NCI-H69 (cell line): ENCODE data around the gene UBAC2.
"Not testable (repeated sequence)": the region's sequence is repeated elsewhere in the genome, so short reads cannot be mapped to it uniquely, and the experiment has no call there.

Experiments used
- DNase-seq: peaks from one replicate; lab custom pipeline; 2025; lab: John Stamatoyannopoulos, UW

UBAC2 gene

GRCh38 chr13:99249178-99249577, 48.5 kb downstream of the UBAC2 start:
- not testable (repeated sequence) for DNase-seq

- not testable (repeated sequence) for DNase-seq
These were observed 49.0 kb downstream of the UBAC2 start for GRCh38 chr13:99249606-99250005.

DNA sequence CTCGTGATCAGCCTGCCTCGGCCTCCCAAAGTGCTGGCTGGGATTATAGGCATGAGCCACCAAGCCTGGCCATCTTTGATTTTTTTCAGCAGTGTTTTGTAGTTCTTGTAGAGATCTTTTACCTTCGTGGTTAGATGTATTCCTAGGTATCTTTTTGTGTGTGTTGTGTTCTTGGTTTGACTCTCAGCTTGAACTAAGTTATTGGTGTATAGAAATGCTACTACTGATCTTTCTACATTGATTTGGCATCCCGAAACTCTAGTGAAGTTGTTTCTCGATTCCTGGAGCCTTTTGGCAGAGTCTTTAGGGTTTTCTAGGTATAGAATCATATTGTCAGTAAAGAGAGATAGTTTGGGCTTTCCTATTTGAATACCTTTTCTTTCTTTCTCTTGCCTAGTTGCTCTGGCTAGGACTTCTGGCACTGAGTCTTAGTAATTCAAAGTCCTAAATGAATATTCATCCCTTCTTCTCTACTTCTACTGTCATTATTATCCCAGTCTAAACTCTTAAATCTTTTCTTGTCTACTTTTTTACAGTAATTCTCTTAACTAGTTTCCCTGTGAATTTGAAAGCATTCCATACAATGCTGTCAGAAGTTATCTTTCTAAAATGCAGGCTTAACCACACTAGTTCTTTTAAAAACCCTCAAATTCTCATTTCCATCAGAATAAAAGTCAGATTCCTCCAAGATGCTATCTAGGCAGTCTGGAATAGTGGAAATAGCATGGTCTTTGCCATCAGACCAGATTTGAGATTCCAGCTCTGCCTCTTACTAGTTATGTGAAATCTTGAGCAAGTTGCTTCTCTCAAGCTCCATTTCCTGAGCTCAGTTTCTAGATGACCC, 50.5 kb downstream of the UBAC2 start:
- DNase-seq: no peak

DNA sequence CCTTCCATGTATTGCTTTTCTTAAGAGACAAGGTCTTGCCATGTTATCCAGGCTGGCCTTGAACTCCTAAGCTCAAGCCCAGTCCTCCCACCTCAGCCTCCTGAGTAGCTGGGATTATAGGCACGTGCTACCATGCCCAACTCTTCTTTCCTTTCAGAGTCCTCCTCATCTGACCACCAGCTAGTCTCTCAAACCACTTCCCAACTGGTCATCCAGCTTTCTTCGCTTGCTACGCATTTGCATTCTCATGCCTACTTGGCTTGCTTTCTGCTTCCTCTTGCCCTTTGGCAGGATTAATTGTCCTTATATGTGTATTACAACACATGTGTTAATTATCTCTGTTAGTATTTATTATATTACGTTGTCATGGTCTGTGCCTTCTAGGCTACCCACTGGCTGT, 51.3 kb downstream of the UBAC2 start:
- no peak for DNase-seq

GRCh38 chr13:99254830-99255229, 54.2 kb downstream of the UBAC2 start:
- peak; percentile 22 for DNase-seq

GRCh38 chr13:99255271-99255670, 54.6 kb downstream of the UBAC2 start:
- DNase-seq: no peak

DNA sequence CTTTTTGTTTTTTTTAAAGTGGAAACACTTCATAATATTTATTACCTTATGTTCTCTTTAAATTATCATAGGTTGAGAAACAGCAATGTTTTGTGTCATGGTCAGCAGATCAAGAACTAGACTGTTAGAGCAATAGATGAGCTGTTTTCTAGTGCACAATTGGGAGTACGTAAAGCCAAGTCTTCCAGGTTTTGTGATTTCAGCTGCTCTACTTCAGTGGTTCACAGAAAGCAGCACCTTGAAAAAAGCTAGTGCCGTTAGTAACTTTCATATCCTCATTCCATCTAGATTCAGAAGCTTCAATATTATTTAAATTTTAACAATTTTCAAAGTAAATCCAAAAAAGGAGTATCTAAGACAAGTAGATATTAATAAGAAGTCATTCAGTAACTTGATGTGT, 55.6 kb downstream of the UBAC2 start:
- DNase-seq: no peak

GRCh38 chr13:99256709-99257108, 56.1 kb downstream of the UBAC2 start:
- DNase-seq: no peak

DNA sequence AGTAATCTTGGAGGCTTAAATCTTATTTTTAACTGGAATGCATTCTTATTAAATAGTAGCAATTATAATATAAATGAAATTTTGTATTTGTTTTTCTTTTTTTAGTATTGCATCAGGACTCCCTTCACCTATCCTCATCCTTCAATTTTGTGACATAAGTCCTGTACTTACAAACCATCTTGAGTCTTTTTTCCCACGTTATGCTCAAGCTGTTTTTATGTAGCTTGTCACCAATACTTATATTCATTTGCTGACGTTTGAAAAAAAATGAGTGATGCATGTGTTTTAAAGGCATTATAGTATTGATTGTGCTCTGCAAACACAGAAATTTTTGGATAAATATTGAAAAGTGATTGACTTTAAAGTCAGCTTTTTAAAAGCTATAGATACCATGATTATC, 56.6 kb downstream of the UBAC2 start:
- no peak for DNase-seq

GRCh38 chr13:99258210-99258860, 57.7 kb downstream of the UBAC2 start, which contains the start of gene GPR18:
TSS of gene GPR18 (minus strand) at chr13:99258379. CDS start at chr13:99255872, 2,507 bp downstream.
- no peak for DNase-seq

DNA sequence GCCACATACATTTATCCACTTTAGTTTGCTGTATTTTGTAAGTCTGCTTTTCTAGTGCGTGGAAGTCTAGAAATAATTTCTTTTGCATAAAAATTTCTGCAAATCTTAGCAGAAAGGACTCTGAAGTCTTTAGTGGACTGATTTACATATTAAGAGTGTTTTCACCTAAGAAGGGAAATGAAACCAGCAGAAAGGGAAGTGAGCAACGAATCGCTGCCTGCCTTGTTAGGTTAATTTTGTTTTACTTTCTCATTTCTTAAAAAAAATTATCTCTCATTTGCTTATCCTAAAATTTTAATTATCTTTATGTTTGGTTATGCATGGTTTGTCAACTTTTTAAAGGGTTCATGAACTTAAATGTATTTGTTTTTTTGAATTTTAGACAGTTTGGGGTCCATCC, 58.3 kb downstream of the UBAC2 start:
- DNase-seq: no peak

DNA sequence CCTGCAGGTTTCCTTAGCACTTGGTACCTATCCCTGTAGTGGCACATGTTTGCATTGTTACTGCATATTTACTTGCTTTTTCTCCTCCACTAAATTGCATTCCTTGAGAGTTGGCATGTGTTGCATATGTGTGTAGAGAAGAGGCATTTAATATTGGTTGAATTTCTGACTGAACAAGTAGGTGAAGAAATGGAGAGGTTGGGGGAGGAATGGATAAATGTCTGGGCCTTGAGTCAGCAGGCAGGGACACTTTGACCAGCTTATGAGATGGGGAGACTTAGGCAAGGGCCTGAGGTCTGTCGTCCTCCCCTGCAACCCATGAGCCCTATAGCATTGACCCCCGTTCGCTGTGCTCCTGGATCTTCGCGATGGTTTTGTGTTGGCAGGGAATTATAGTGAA, 59.6 kb downstream of the UBAC2 start:
- no peak for DNase-seq

DNA sequence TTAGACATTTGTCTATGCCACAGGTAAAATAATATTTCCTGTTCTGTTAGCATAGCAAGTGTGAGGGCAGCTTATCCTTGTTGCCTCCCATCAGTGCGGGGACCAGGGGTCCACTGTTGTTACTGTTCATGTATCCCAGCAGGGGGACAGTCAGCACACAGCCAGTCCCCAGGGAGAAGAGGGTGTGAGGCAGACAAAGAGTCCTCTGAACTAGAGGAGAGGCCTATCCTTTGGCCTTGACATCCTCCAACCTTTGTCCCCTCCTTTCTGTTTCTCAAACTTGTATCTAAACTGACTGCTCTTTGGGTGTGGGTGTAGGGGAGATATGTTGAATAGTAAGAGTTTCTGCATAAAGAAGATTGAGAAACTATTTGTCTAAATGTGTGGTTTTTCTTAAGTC, 60.4 kb downstream of the UBAC2 start:
- DNase-seq: peak; percentile 30

DNA sequence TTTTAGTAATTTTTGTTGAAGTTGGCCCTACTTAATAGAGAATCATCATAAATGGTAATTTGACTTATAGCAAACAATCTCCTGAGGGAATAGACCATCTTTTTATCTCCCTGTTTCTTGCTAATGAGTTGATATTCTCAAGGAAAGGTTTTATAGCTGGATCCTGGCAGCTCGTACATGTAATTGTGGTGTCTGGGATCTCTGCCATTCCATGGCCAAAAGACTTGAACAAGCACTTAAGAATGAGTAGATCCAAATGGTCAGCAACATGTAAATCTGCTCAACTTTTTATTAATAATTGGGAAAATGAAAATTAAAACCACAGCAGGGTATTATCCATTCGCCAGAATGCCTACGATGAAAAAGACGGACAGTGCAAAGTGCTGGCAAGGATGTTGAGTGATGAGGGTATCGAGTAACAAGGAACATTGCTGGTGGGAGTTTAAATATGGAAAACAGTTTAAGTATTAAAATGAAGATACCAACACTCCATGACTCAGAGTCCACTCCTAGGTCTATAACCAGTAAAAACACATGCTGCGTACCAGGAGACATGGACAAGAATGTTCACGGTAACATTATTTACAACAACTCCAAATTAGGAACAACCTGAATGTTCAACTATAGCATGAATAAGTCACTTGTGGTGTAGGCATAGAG, 62.6 kb downstream of the UBAC2 start:
- no peak for DNase-seq

GRCh38 chr13:99264051-99264450, 63.4 kb downstream of the UBAC2 start:
- no peak for DNase-seq

DNA sequence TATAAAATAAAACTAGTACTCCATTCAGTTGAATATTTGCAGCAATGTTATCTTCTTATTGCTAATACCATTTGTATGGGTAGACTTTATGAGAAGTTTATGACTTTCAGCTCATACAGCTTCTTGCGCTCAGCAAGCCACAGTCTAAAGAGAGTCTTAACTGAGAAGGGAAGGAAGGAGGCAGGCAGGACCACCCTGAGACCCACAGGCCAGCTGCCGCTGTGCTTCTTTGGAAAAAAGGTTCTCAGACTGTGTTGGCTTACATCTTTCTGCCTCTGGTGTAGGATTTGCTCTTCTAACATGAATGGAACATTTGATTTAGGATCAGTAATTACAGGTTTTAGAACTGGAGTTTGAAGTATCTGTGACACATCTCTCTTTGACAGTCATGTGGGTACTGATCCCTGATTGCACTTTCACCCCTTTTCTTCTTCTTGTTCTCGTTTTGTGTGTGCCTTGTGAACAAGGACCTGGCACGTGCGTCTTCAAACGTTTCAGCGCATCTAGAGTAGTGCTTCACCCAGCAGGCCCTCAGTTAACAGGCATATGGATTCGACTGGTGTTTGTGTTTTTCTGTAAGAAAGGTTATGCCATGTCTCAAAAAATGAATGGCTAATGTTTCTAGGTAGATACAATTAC, 64.6 kb downstream of the UBAC2 start:
- no peak for DNase-seq

- peak; percentile 66 for DNase-seq
These were observed 65.3 kb downstream of the UBAC2 start for GRCh38 chr13:99265821-99266426.

DNA sequence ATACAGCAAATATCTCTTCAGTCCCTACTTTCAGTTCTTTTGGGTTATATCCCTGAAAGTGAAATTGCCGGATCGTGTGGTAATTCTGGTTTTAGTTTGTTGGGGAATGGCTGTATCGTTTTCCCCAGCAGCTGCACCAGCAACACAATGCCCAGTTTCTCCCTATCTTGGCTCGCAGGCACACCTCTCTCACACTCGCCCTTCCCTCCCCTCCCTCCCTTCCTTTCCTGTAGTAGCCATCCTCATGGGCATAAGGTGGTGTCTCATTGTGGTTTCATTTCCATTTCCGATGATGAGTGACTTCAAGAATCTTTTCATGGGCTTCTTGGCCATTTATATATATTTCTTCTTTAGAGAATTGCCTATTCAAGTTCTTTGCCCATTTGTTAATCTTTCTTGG, 66.2 kb downstream of the UBAC2 start:
- DNase-seq: no peak

DNA sequence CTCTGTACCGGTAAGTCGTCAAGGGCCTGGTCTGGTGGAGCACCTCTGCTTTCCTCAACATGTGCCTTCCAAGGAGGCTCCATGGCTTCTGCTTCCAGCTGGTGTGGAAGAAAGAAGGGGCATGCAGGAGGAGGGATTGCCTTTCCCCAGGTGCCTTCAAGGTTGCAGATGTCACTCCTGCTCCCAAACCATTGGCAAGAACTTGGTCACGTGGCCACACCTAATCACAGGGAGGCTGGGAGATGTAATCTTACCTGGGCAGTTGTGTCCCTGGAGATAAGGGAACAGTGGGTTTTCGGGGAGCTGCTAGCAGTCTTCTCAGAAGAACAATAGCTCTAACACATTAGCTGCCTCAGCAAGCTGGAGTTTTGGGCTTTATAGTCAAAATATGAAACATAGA, 67.3 kb downstream of the UBAC2 start:
- DNase-seq: no peak

DNA sequence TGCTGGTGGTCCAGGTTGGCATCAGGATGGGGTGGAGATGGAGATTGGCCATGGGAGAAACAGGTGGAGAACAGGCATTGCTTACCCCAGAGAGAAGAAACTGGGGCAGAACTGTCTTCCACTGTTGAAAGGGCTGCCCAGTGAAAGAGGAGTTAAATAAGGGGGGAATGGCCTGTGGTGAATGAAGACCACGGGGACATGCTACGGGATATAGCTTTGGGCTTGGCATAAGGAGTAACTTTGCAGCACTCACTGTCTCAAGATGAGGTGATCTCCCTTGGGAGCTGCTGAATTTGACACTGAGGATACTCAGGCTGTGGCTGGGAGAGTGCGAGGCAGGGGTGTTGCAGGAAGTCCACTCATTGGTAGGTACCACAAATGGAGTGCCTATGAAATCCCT, 68.2 kb downstream of the UBAC2 start:
- DNase-seq: no peak

DNA sequence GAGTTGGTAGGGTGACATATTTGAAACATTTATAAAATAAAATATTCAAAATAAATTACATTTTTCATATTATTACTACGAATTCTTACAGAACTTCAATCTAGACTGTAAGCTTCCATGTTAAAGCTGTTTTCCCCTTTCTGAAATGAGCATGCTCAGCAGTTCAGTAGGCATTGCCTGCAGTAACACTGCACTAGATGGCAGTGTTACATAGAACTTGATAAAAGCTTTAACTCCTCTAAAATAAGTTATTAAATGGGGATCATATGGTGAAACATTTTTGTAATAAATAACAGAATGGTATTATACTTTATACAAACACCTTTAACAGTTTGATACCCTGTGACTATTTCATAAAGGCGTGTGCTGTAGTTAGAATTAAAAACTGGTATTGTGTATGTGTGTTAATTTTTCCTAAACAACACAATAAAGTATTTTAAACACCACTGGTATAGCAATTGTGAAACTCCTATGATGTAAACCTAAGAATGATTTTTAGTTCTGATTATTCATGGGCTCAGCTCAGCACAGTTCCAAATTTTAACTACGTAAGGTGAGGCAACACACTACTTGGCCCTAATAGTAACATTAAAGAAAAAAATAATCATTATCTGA, 69.1 kb downstream of the UBAC2 start:
- peak; percentile 61 for DNase-seq

- DNase-seq: no peak
These were observed 69.9 kb downstream of the UBAC2 start for GRCh38 chr13:99270518-99270917.
